Colonic mucosa (tissue), 4 donors: Measurements from ENCODE around the gene REEP3. TPM values are rescaled to one million over a fixed set of nuclear protein-coding genes. Genes with fewer than 3 reads are reported as not detected.
A peak's percentile ranks its signal among the peaks of the same experiment; 100 is the strongest.

Experiments
- DNase-seq: peaks from one replicate; pipeline ENCODE4 v3.0.0-alpha.2; 2020
- H3K27ac ChIP-seq: fragments of 200-600 bp; one replicate; pipeline ENCODE4 v1.8.0; 2021
- H3K27me3 ChIP-seq: fragments of 200-600 bp; one replicate; pipeline ENCODE4 v1.8.0; 2021
- H3K36me3 ChIP-seq: fragments of 200-600 bp; one replicate; pipeline ENCODE4 v1.8.0; 2021
- H3K4me1 ChIP-seq: fragments of 200-600 bp; one replicate; pipeline ENCODE4 v1.8.0; 2021; ENCODE audit warnings: mild to moderate bottlenecking
- H3K4me3 ChIP-seq: fragments of 200-600 bp; one replicate; pipeline ENCODE4 v1.8.0; 2021
- H3K9ac ChIP-seq, 2 donors: one replicate each; pipeline ENCODE4 v1.7.0; 2013; ENCODE audit warnings: control low read depth in 2 of 2, low read depth in 2 of 2, low read length in 2 of 2
- H3K9me3 ChIP-seq: fragments of 200-600 bp; one replicate; pipeline ENCODE4 v1.8.0; 2021
- intact Hi-C: fragments of 100-400 bp; cut with DNase I; formaldehyde crosslinking; loops from one replicate; pipeline ENCODE4 v1.14.1; 2022
- total RNA-seq, 2 donors: library from RNA; stranded (reverse); fragmentation: NEBNext Ultra II Directional in 1 of 2; extraction: Animal tissue kit (Norgen Biotek cat#: 25700) in 1 of 2; gene quantifications; one replicate each; pipeline ENCODE4 v1.2.1, GENCODE V29; 2021
- TF ChIP-seq, protein P1 (sequence below): fragments of 200-600 bp; IDR thresholded peaks from one replicate; pipeline ENCODE4 v1.8.0; 2022; ENCODE audit warnings: antibody characterized with exemption, mild to moderate bottlenecking
- donor health status: healthy.
- donor health status: DM: no; HTN: no; CAD: no.
- donor health status: DM: no; HTN: no; CAD: no.

The REEP3 gene
- total RNA-seq, 2 donors from 2014 or later: 33.1 to 66.0 TPM

DNA sequence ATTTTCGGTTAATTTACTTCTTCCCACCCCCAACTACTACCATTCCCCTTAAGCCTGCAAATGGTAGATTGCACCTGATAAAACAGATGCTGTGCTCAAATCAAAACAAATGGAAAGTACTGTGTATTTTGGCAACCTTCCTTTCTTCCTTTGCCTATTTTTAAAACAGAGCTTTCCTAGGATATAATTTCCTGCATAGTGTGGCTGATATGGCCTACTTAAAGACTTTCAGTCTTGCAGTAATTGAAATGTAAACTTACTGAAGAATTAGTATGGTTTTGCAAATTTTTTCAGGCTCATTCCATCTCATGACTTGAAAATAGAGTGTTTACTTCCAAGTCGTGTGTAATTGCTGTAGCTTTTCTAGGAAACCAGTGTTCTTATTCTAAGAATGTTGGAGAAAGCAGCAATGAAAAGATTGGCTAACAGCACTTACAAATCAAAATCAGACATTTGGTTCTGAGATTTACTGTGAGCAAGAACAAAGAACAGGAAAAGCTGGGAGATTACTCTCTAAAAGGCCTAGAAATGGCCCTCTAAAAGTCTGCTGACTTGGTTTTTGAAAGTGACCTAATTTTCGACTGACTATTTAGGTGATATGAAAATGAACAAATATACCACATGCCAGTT lies 52.0 kb downstream of the REEP3 start:
- no peaks in the 10 kb centered on the region for H3K27me3 ChIP-seq
- DNase-seq: no peak
- H3K4me1 ChIP-seq: peaks cover 4% of the 10 kb centered on the region
- TF ChIP-seq, protein P1, sequence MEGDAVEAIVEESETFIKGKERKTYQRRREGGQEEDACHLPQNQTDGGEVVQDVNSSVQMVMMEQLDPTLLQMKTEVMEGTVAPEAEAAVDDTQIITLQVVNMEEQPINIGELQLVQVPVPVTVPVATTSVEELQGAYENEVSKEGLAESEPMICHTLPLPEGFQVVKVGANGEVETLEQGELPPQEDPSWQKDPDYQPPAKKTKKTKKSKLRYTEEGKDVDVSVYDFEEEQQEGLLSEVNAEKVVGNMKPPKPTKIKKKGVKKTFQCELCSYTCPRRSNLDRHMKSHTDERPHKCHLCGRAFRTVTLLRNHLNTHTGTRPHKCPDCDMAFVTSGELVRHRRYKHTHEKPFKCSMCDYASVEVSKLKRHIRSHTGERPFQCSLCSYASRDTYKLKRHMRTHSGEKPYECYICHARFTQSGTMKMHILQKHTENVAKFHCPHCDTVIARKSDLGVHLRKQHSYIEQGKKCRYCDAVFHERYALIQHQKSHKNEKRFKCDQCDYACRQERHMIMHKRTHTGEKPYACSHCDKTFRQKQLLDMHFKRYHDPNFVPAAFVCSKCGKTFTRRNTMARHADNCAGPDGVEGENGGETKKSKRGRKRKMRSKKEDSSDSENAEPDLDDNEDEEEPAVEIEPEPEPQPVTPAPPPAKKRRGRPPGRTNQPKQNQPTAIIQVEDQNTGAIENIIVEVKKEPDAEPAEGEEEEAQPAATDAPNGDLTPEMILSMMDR: no peak
- no peak overlapping the region for H3K4me3 ChIP-seq
- intact Hi-C loops: no loop called here
- H3K9ac ChIP-seq: no peak overlapping the region
- no peaks in the 10 kb centered on the region for H3K9me3 ChIP-seq
- H3K36me3 ChIP-seq: no peaks in the 10 kb centered on the region
- peak overlapping the region; percentile 11 for H3K27ac ChIP-seq

- intact Hi-C loops: no loop called here
- Histone ChIP-seq H3K9me3 (no peaks in the 10 kb centered on the region), H3K4me3 (no peak overlapping the region), H3K4me1 (peaks cover 4% of the 10 kb centered on the region), H3K27me3 (no peaks in the 10 kb centered on the region), H3K9ac (no peak overlapping the region), H3K36me3 (no peaks in the 10 kb centered on the region), H3K27ac (no peak overlapping the region)
- no peak for DNase-seq
- TF ChIP-seq, protein P1: no peak
These were observed 52.8 kb downstream of the REEP3 start for GRCh38 chr10:63574011-63574410.

DNA sequence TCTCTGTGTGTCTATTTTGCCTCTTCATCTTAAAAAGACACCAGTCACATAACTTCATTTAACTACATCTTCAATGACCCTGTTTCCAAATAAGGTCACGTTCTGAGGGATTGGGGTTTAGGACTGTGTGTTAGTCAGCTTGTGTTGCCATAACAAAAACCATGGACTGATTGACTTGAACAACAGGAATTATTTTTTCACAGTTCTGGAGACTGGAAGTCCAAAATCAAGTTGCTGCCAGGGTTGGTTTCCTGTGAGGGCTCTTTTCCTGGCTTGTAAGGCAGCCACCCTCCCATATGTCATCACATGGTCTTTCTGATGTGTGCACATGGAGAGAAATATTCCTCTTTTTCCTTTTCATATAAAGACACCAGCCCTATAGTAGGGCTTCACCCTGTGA lies 55.3 kb downstream of the REEP3 start:
- intact Hi-C loops: no loop called here
- Histone ChIP-seq H3K9ac (no peak overlapping the region), H3K4me3 (no peak overlapping the region), H3K9me3 (no peaks in the 10 kb centered on the region), H3K36me3 (no peaks in the 10 kb centered on the region), H3K27me3 (no peaks in the 10 kb centered on the region), H3K27ac (no peak overlapping the region), H3K4me1 (peaks cover 4% of the 10 kb centered on the region)
- no peak for DNase-seq
- TF ChIP-seq, protein P1: no peak

GRCh38 chr10:63578501-63578900 lies 57.3 kb downstream of the REEP3 start:
- no peaks in the 10 kb centered on the region for H3K27me3 ChIP-seq
- no peaks in the 10 kb centered on the region for H3K36me3 ChIP-seq
- TF ChIP-seq, protein P1: no peak
- H3K9me3 ChIP-seq: no peaks in the 10 kb centered on the region
- intact Hi-C loops: no loop called here
- H3K9ac ChIP-seq: no peak overlapping the region
- no peak for DNase-seq
- H3K27ac ChIP-seq: no peak overlapping the region
- peaks cover 1% of the 10 kb centered on the region for H3K4me1 ChIP-seq
- H3K4me3 ChIP-seq: no peak overlapping the region

DNA sequence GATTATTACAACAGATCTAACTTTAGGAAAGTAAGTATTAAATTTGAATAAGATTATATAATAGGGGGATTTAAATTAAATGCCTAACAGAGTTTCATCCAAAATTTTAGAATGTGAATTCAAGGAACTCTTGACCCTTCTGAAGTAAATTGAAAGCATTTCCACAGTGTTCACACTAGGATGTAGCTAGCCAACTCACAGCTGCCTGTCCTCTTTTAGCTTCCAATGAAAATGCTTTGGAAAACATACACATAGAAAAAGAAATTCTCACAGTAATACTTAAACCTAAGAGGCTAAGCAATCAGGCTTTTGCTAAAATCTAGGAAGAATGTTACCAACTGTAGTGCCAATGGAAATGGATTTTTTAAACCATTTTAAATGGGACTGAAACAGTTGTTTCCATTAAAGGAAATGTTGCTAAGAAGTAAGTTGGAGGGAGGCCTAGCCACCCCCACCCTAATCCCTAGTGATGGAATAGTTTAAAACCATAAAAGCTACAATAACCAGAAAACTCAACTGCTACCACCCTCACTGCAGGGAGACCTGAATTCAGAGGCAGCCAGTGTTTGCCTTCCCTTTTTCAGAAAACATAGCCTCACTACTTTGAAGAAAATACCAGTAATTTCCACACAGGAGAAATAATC lies 58.3 kb downstream of the REEP3 start:
- H3K36me3 ChIP-seq: no peaks in the 10 kb centered on the region
- H3K27ac ChIP-seq: no peak overlapping the region
- no peaks in the 10 kb centered on the region for H3K27me3 ChIP-seq
- TF ChIP-seq, protein P1: no peak
- H3K9me3 ChIP-seq: no peaks in the 10 kb centered on the region
- no peaks in the 10 kb centered on the region for H3K4me1 ChIP-seq
- no peak overlapping the region for H3K9ac ChIP-seq
- intact Hi-C loops: no loop called here
- DNase-seq: no peak
- no peak overlapping the region for H3K4me3 ChIP-seq
